ENCODE measurements around the gene MT1M. TPM values are rescaled to one million over a fixed set of nuclear protein-coding genes. Genes with fewer than 3 reads are reported as not detected.
"Not testable (repeated sequence)": the region's sequence is repeated elsewhere in the genome, so short reads cannot be mapped to it uniquely, and the experiment has no call there.

Gene MT1M
- total RNA-seq, 1 donor from 2014 or later, result 1.2 TPM

GRCh38 chr16:56662357-56663354 is 30.2 kb downstream of the MT1M start:
- no peak for TF ChIP-seq CTCF (IDR thresholded peaks at IDR 0.05)
- H3K27ac Mint-ChIP-seq (ENCODE audit: unreplicated experiment), result no peak overlapping the region
- H3K36me3 Mint-ChIP-seq (ENCODE audit: unreplicated experiment), result peaks cover 1% of the 10 kb centered on the region
- no peak overlapping the region for H3K4me3 Mint-ChIP-seq (ENCODE audit: unreplicated experiment)
- no peaks in the 10 kb centered on the region for H3K9me3 Mint-ChIP-seq (ENCODE audit: unreplicated experiment)
- H3K4me1 Mint-ChIP-seq (ENCODE audit: unreplicated experiment), result peaks cover 16% of the 10 kb centered on the region
- peaks cover 57% of the 10 kb centered on the region for H3K27me3 Mint-ChIP-seq (ENCODE audit: unreplicated experiment)
- no peak for DNase-seq (ENCODE audit: extremely low spot score, unreplicated experiment)

- Mint-ChIP-seq H3K27ac (ENCODE audit: unreplicated experiment) (no peak overlapping the region), H3K9me3 (ENCODE audit: unreplicated experiment) (no peaks in the 10 kb centered on the region), H3K27me3 (ENCODE audit: unreplicated experiment) (peaks cover 71% of the 10 kb centered on the region), H3K36me3 (ENCODE audit: unreplicated experiment) (peaks cover 1% of the 10 kb centered on the region), H3K4me1 (ENCODE audit: unreplicated experiment) (peaks cover 7% of the 10 kb centered on the region), H3K4me3 (ENCODE audit: unreplicated experiment) (no peak overlapping the region)
- no peak for TF ChIP-seq CTCF (IDR thresholded peaks at IDR 0.05)
- DNase-seq (ENCODE audit: extremely low spot score, unreplicated experiment), result no peak
These were observed 32.0 kb downstream of the MT1M start for GRCh38 chr16:56664506-56664905.

- not testable (repeated sequence) for H3K27ac Mint-ChIP-seq (ENCODE audit: unreplicated experiment); H3K9me3 Mint-ChIP-seq (ENCODE audit: unreplicated experiment); H3K4me1 Mint-ChIP-seq (ENCODE audit: unreplicated experiment); H3K36me3 Mint-ChIP-seq (ENCODE audit: unreplicated experiment); H3K4me3 Mint-ChIP-seq (ENCODE audit: unreplicated experiment); DNase-seq (ENCODE audit: extremely low spot score, unreplicated experiment)
- H3K27me3 Mint-ChIP-seq (ENCODE audit: unreplicated experiment), result peaks cover 65% of the 10 kb centered on the region
These were observed 33.1 kb downstream of the MT1M start for GRCh38 chr16:56665286-56666261.

- H3K36me3 Mint-ChIP-seq (ENCODE audit: unreplicated experiment), result no peaks in the 10 kb centered on the region
- H3K9me3 Mint-ChIP-seq (ENCODE audit: unreplicated experiment), result no peaks in the 10 kb centered on the region
- H3K27ac Mint-ChIP-seq (ENCODE audit: unreplicated experiment), result no peak within 1 kb of the TSS
- peaks cover 2% of the 10 kb centered on the region for H3K4me1 Mint-ChIP-seq (ENCODE audit: unreplicated experiment)
- no peak for TF ChIP-seq CTCF (IDR thresholded peaks at IDR 0.05)
- H3K4me3 Mint-ChIP-seq (ENCODE audit: unreplicated experiment), result no peak within 1 kb of the TSS
- no peak for DNase-seq (ENCODE audit: extremely low spot score, unreplicated experiment)
- H3K27me3 Mint-ChIP-seq (ENCODE audit: unreplicated experiment), result peaks cover 57% of the 10 kb centered on the region
These were observed 35.4 kb downstream of the MT1M start, which contains the start of gene MT1G for GRCh38 chr16:56667581-56668571. Gene MT1G, minus strand, starts transcription at chr16:56668065. Its CDS starts 72 bp downstream, at chr16:56667993.

Data from osteocyte (in vitro differentiated cells).